ENCODE results near the gene CLEC9A.

CLEC9A gene

DNA sequence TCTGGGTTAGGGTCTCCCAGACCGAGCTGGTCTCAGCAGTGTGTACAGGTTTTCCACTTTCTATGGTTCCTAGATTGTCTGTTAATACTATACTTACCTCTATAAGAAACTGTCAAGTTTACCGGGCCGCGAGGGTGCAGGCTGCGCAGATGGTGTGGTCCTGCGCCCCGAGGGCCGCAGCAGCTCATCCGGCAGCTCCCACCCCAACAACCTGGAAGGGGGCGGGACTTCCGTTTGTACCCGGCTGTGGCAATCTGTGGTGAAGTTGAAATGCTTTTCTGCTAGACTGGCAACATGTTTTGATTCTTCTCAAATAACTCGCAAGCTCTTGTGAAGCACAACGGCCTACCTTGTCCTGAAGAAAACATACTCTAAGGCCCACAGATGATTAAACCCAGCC lies at the start of gene CLEC9A:
CLEC9A (plus strand) TSS at position 237 of the 400 bp plus-strand sequence. CDS start 22,006 bp downstream, outside the sequence.
- TF ChIP-seq, protein P1, sequence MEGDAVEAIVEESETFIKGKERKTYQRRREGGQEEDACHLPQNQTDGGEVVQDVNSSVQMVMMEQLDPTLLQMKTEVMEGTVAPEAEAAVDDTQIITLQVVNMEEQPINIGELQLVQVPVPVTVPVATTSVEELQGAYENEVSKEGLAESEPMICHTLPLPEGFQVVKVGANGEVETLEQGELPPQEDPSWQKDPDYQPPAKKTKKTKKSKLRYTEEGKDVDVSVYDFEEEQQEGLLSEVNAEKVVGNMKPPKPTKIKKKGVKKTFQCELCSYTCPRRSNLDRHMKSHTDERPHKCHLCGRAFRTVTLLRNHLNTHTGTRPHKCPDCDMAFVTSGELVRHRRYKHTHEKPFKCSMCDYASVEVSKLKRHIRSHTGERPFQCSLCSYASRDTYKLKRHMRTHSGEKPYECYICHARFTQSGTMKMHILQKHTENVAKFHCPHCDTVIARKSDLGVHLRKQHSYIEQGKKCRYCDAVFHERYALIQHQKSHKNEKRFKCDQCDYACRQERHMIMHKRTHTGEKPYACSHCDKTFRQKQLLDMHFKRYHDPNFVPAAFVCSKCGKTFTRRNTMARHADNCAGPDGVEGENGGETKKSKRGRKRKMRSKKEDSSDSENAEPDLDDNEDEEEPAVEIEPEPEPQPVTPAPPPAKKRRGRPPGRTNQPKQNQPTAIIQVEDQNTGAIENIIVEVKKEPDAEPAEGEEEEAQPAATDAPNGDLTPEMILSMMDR (IDR thresholded peaks at IDR 0.05) = no peak
- DNase-seq (ENCODE audit: low spot score) = no peak
- Histone ChIP-seq H3K27ac (no peak within 1 kb of the TSS), H3K4me3 (no peak within 1 kb of the TSS)

DNA sequence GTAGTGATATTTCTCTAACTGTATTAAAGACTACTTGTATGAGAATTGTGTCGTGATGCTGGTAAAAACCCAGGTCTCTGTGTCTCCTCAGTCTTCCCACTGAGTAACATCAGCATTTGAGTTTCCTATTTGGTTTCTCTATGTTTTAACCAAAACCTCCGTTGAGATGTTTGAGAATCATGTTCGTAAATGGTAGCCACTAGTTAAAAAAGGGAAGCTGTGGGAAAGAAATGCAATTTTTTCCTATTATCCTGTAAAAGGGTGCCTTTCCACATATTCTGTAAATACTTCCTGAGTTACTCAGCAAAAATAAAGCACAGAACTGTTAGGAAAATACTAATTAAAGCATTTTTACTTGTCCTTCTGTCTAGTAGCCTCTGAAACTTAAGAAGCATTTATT lies 38.6 kb upstream of the CLEC9A start:
- TF ChIP-seq, protein P1 (IDR thresholded peaks at IDR 0.05) = no peak
- Histone ChIP-seq H3K27ac (no peak overlapping the region), H3K4me3 (no peak overlapping the region)
- DNase-seq (ENCODE audit: low spot score) = no peak

DNA sequence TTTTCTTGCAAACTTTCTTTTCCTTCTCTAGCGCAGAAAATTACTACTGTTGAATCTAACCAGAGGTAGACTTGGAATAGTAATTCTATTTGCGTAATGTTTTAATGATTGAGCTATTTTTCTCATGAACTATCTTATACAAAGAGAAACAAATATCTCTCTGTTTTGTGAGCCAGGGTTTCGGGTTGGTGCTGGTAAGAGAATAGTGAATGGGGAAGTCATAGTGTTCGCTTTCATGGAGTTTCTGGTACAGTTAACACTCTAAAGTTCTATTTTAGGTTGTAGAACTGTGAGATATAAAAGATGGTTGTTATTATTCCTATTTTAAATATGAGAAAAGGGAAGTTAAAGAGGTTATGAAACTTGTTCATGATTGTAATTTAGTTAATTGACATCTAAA lies 38.2 kb upstream of the CLEC9A start:
- H3K27ac ChIP-seq = no peak overlapping the region
- TF ChIP-seq, protein P1 (IDR thresholded peaks at IDR 0.05) = no peak
- DNase-seq (ENCODE audit: low spot score) = no peak
- no peak overlapping the region for H3K4me3 ChIP-seq

DNA sequence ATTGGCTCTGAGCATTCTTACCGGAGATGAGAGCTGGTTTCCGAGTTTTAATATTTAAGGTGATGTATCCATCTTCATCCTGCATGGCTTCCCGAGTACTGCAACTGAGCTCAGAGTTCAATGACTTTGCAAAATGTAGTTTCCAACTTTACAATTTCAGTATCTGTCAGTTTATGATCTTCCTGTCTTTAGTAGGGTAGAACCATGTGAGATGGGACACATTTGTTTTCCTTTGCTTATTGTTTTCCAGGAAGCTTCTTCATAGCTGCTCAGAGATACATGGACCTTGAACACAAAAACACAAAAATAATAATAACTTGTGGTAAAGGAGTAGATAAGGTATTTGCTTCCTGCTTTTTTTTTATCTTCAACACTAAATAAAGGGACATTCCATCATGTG lies 31.5 kb upstream of the CLEC9A start, which contains the start of gene CLEC1B:
CLEC1B (minus strand) TSS at position 106 of the 400 bp plus-strand sequence; CDS start at position 85, 21 bp downstream.
- DNase-seq (ENCODE audit: low spot score) = no peak
- TF ChIP-seq, protein P1 (IDR thresholded peaks at IDR 0.05) = no peak
- Histone ChIP-seq H3K4me3 (no peak within 1 kb of the TSS), H3K27ac (no peak within 1 kb of the TSS)

DNA sequence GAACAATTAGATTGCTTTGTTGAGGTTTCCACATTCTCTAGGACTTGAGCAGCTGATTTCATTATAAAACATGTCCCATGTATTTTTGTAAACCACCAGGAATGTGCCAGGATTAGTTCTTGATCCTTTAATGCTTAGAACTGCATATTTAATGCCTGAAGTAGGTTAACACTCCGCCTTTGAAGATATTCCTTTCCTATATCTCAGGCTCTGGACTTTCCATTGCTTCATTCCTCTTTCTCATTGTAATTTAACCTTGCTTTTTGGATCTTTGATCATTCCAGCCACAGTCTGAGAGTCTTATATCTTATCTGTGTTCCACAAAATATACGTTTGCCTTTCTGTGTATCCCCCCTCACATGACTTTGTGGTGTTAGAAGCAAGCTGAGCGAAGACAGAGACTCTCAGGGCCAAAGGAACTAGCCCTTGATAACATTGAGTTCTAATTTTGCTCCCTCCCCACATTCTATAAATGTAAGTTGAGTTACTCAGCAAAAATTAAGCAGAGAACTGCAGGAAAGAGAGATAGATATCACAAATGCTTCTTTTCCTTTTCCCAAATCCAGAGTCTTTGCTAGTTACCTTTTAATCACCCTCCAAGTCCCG lies 29.2 kb upstream of the CLEC9A start:
- DNase-seq (ENCODE audit: low spot score) = no peak
- no peak overlapping the region for H3K27ac ChIP-seq
- TF ChIP-seq, protein P1 (IDR thresholded peaks at IDR 0.05) = no peak
- H3K4me3 ChIP-seq = no peak overlapping the region

DNA sequence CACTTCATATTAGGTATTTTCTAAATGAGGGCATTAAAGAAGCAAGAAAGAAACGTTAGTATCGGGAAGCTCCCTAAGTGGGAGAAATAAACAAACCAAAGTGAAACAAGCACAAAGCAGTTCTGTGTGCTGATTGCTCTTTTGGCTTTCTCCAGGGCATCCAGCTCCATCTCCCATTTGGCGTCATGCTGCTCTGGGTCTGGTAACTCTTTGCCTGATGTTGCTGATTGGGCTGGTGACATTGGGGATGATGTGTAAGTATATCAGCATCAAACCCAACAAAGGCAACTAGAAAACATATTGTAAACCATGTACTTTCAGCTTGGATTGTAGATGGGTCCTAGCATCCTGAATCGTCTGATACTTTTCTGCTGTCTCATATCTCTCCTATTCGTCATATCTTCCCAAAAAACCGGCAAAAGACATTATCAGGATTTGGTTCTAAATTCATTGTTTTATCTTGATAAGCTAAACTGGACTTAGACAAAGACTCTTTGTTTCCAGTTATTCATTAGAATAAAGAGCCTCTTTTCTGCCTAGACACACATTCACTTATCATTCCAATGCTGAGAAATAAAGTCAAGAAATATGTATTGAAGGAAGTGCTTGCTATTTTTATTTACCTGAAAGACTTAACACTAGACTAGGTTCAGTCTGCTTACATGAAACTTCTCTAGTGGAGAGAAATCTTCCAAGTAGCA lies 17.7 kb upstream of the CLEC9A start:
- no peak overlapping the region for H3K4me3 ChIP-seq
- TF ChIP-seq, protein P1 (IDR thresholded peaks at IDR 0.05) = no peak
- no peak overlapping the region for H3K27ac ChIP-seq
- no peak for DNase-seq (ENCODE audit: low spot score)

DNA sequence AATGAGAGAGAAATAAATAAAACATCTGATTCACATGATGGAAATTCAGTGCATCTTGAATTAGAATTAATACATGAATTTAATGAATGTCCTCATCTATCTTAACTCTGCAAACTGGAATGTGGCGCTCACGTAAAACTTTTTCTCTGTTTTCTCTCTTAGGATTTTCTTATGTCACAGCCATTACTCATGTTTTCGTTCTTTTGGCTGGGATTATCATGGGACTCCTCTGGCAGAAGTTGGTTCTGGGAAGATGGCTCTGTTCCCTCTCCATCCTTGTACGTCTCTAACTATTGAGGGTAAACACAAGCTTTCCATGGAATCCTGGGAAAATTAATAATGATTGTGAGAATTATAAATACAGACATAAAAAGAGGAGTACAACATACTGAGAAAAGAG lies 15.0 kb upstream of the CLEC9A start:
- TF ChIP-seq, protein P1 (IDR thresholded peaks at IDR 0.05) = no peak
- H3K27ac ChIP-seq = no peak overlapping the region
- H3K4me3 ChIP-seq = no peak overlapping the region
- no peak for DNase-seq (ENCODE audit: low spot score)

Measured in coronary artery (tissue), 2 donors.